Activated CD4-positive, alpha-beta memory T cell treated with anti-CD3 and anti-CD28 coated beads for 36 hours (primary cell): ENCODE measurements around the gene RNU1-2. TPM values are rescaled to one million over a fixed set of nuclear protein-coding genes. Genes with fewer than 3 reads are reported as not detected.
"Not testable (repeated sequence)": the region's sequence is repeated elsewhere in the genome, so short reads cannot be mapped to it uniquely, and the experiment has no call there.

Experiments
- CTCF ChIA-PET: fragments of 350-600 bp; sonication (Branson Sonifier 250); formaldehyde crosslinking; loops from one replicate; lab custom pipeline; 2021; ENCODE audit warnings: antibody characterized with exemption, inconsistent platforms; lab: Charles Lee
- POLR2A ChIA-PET: fragments of 350-600 bp; sonication (Branson Sonifier 250); formaldehyde crosslinking; loops from one replicate; lab custom pipeline; 2021; ENCODE audit warnings: antibody characterized with exemption; lab: Charles Lee
- DNase-seq: peaks from one replicate; pipeline ENCODE4 v3.0.0-alpha.2; 2020
- H3K27ac Mint-ChIP-seq: one replicate; pipeline ENCODE4 v1.8.0; 2021; ENCODE audit warnings: mixed read lengths
- H3K27me3 Mint-ChIP-seq: one replicate; pipeline ENCODE4 v1.8.0; 2021; ENCODE audit warnings: mixed read lengths
- H3K36me3 Mint-ChIP-seq: one replicate; pipeline ENCODE4 v1.8.0; 2021; ENCODE audit warnings: mixed read lengths
- H3K4me1 Mint-ChIP-seq: one replicate; pipeline ENCODE4 v1.8.0; 2021; ENCODE audit warnings: low read depth, mixed read lengths
- H3K4me3 Mint-ChIP-seq: one replicate; pipeline ENCODE4 v1.8.0; 2021; ENCODE audit warnings: mild to moderate bottlenecking, mixed read lengths
- H3K9me3 Mint-ChIP-seq: one replicate; pipeline ENCODE4 v1.8.0; 2021; ENCODE audit warnings: mixed read lengths
- intact Hi-C: fragments of 100-400 bp; cut with micrococcal nuclease; formaldehyde crosslinking; loops from one replicate; pipeline ENCODE4 v1.15.1; 2023
- total RNA-seq, 2 experiments: library from RNA; stranded (reverse); gene quantifications; one replicate each; pipeline ENCODE4 v1.2.3, GENCODE V29; 2021

RNU1-2 gene
- total RNA-seq, 2 experiments from 2014 or later = 1,390 to 1,409 TPM

- ChIA-PET POLR2A (interaction anchor here (0.5 to 3.2 kb wide), 19 partner anchors 8 to 1378 kb away, joined by 3 to 45 read pairs (median 4); partner anchors contain the start of genes CPLANE2, CROCC, DNAJC16 and RNU1-2), CTCF (interaction anchor here (1.8 to 2.1 kb wide), 2 partner anchors 56 to 284 kb away, joined by 3 to 7 read pairs; no protein-coding TSS in a partner anchor)
- Mint-ChIP-seq H3K27ac (no peak overlapping the region), H3K9me3 (no peaks in the 10 kb centered on the region), H3K4me3 (no peak overlapping the region), H3K36me3 (no peaks in the 10 kb centered on the region), H3K27me3 (no peaks in the 10 kb centered on the region), H3K4me1 (peaks cover 25% of the 10 kb centered on the region)
- DNase-seq = peak; percentile 100
- intact Hi-C loops = loop anchor here (1.0 to 10.0 kb wide), 7 partner anchors 8 to 1380 kb away; partner anchors contain the start of genes CASP9, DNAJC16, RCC2 and SDHB
Measured at GRCh38 chr1:16904560-16905109, 8.9 kb downstream of the RNU1-2 start.

DNA sequence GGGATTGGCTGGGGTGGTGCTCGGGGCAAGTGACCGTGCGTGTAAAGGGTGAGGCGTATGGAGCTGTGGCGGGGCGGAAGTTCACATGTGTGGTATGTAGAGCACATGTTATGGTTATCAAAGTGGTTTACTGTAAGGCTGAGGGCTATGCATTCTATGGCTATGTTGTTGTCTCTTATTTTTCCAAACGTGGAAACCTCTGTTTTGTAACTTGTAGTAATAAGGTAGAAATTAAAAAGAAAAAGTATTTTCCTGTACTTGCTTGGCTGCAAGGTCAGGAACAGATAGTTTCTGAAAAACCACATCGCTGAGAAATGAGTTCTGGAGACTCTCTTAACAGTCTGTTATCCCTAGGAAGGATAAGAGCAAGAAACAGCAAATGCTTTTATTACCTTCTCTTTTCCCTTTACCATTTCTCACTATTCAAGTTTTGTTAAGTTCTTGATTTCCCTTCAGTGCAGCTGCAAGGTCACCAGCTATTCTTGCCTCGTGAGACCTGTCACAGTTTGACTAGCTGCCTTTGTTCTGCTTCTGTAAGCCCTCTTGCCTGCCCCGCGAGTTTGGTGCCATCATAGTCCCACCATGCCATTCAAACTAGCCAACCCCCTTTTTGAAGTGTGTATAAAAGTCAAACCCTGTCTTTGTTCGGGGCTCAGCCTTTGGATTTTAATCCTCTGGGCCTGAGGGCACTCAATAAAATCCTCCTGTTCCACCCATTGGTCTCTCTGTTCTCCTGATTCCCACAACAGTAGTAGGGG lies 9.5 kb downstream of the RNU1-2 start:
- H3K4me3 Mint-ChIP-seq = no peak overlapping the region
- H3K36me3 Mint-ChIP-seq = no peaks in the 10 kb centered on the region
- ChIA-PET POLR2A (interaction anchor here (0.5 to 3.2 kb wide), 18 partner anchors 9 to 1379 kb away, joined by 3 to 45 read pairs (median 5); partner anchors contain the start of genes CPLANE2, CROCC, DNAJC16 and RNU1-2), CTCF (interaction anchor here (2.1 kb wide), 1 partner anchor 56 kb away, joined by 7 read pairs; no protein-coding TSS in a partner anchor)
- H3K27ac Mint-ChIP-seq = no peak overlapping the region
- intact Hi-C loops = loop anchor here (2.0 to 10.0 kb wide), 4 partner anchors 180 to 1380 kb away; partner anchors contain the start of genes CASP9, DNAJC16, RCC2 and SZRD1
- H3K9me3 Mint-ChIP-seq = no peaks in the 10 kb centered on the region
- DNase-seq = peak; percentile 58
- H3K27me3 Mint-ChIP-seq = no peaks in the 10 kb centered on the region
- H3K4me1 Mint-ChIP-seq = peaks cover 26% of the 10 kb centered on the region

- peak; percentile 60 for DNase-seq
- ChIA-PET CTCF (interaction anchor here (2.1 kb wide), 1 partner anchor 55 kb away, joined by 7 read pairs; no protein-coding TSS in a partner anchor), POLR2A (interaction anchor here (1.0 to 3.2 kb wide), 9 partner anchors 9 to 393 kb away, joined by 3 to 45 read pairs (median 8); partner anchors contain the start of genes RNU1-2 and SDHB)
- intact Hi-C loops = loop anchor here (2.0 to 10.0 kb wide), 4 partner anchors 181 to 1381 kb away; partner anchors contain the start of genes CASP9, DNAJC16, RCC2 and SZRD1
- Mint-ChIP-seq H3K9me3 (no peaks in the 10 kb centered on the region), H3K4me1 (peaks cover 20% of the 10 kb centered on the region), H3K27me3 (no peaks in the 10 kb centered on the region), H3K27ac (no peak overlapping the region), H3K36me3 (no peaks in the 10 kb centered on the region), H3K4me3 (no peak overlapping the region)
Measured at GRCh38 chr1:16905868-16906702, 10.3 kb downstream of the RNU1-2 start.

DNA sequence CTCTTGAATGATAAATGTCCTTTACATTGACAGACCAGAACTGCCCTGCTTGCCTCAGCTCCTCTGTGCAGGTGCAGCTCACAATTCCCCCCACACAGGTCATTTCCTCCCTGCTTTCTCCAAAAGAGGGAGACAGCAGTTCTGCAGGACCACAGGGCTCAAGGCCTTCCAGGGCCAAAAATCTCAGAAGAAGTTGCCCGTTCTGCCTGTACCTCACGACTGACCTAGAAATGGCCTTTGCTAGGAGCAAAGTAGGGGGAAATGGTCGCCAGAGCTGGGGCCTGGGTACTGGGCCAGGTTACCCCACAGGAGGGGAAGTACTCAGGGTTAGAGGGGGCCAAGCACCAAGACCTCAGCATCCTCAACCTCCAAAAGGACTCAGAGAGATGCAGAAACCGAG lies 11.1 kb downstream of the RNU1-2 start:
- peaks cover 16% of the 10 kb centered on the region for H3K4me1 Mint-ChIP-seq
- intact Hi-C loops = loop anchor here (10.0 kb wide), 3 partner anchors 182 to 1382 kb away; partner anchors contain the start of genes CASP9, DNAJC16 and SZRD1
- CTCF ChIA-PET = no interaction called here
- H3K27ac Mint-ChIP-seq = no peak overlapping the region
- no peak overlapping the region for H3K4me3 Mint-ChIP-seq
- DNase-seq = peak; percentile 7
- POLR2A ChIA-PET = no interaction called here
- no peaks in the 10 kb centered on the region for H3K36me3 Mint-ChIP-seq
- no peaks in the 10 kb centered on the region for H3K27me3 Mint-ChIP-seq
- H3K9me3 Mint-ChIP-seq = no peaks in the 10 kb centered on the region

- no peaks in the 10 kb centered on the region for H3K9me3 Mint-ChIP-seq
- no peak overlapping the region for H3K4me3 Mint-ChIP-seq
- POLR2A ChIA-PET = no interaction called here
- intact Hi-C loops = loop anchor here (10.0 kb wide), 3 partner anchors 183 to 1383 kb away; partner anchors contain the start of genes CASP9, DNAJC16 and SZRD1
- no peak overlapping the region for H3K27ac Mint-ChIP-seq
- no peaks in the 10 kb centered on the region for H3K36me3 Mint-ChIP-seq
- CTCF ChIA-PET = no interaction called here
- no peaks in the 10 kb centered on the region for H3K27me3 Mint-ChIP-seq
- H3K4me1 Mint-ChIP-seq = peaks cover 14% of the 10 kb centered on the region
- no peak for DNase-seq
Measured at GRCh38 chr1:16907870-16908758, 12.3 kb downstream of the RNU1-2 start.

DNA sequence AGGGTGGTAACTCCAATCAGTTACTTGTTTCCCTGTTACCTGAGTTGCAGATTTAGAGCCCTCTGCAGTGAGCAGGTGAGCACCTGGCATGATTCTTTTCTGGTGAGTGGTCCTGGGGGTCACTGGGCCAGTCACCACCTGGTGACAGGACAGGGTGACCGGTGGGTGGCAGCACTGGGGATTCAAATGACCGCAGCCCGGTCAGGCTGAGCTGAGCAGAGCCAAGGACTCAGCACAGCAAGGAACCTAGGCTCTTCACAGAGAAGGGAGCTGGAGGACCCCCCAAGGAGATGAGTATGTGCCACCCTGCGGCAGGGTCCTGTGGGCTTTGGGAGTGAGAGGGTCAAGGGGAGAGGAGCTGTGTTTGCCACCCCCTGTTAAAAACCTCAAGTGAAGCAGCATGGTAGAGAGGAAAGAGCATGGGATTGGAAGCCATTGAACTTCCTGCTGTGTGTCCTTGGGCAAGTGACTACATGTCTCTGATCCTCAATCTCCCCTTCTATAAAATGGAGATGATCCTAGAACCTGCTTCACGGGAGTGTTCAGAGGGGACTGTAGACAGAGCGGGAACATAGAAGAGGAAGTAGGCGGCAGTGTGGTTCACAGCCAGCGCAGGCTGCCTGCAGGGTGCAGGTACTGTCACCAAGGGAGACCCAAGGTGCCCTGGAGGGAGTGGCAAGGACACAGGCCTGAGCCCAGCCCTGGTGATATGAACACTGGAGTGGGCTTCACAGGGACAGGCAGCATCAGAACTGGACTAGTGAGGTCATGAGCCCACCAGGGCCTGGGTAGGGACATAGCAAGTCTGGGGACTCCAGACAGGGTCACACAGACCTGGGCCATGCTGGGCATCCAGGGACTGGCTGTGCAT lies 16.3 kb downstream of the RNU1-2 start:
- peaks cover 23% of the 10 kb centered on the region for H3K4me1 Mint-ChIP-seq
- DNase-seq, H3K27me3 Mint-ChIP-seq, H3K36me3 Mint-ChIP-seq, H3K27ac Mint-ChIP-seq, POLR2A ChIA-PET, H3K9me3 Mint-ChIP-seq, H3K4me3 Mint-ChIP-seq, intact Hi-C loops, CTCF ChIA-PET: not testable (repeated sequence)

- H3K27me3 Mint-ChIP-seq, POLR2A ChIA-PET, DNase-seq, H3K4me3 Mint-ChIP-seq, H3K9me3 Mint-ChIP-seq, H3K36me3 Mint-ChIP-seq, H3K27ac Mint-ChIP-seq: not testable (repeated sequence)
- intact Hi-C loops = loop anchor here (1.0 kb wide), 1 partner anchor 8 kb away; no protein-coding TSS in a partner anchor
- CTCF ChIA-PET = interaction anchor here (0.7 kb wide), 1 partner anchor 158 kb away, joined by 3 read pairs; no protein-coding TSS in a partner anchor
- peaks cover 23% of the 10 kb centered on the region for H3K4me1 Mint-ChIP-seq
Measured at GRCh38 chr1:16912742-16913141, 17.0 kb downstream of the RNU1-2 start.

DNA sequence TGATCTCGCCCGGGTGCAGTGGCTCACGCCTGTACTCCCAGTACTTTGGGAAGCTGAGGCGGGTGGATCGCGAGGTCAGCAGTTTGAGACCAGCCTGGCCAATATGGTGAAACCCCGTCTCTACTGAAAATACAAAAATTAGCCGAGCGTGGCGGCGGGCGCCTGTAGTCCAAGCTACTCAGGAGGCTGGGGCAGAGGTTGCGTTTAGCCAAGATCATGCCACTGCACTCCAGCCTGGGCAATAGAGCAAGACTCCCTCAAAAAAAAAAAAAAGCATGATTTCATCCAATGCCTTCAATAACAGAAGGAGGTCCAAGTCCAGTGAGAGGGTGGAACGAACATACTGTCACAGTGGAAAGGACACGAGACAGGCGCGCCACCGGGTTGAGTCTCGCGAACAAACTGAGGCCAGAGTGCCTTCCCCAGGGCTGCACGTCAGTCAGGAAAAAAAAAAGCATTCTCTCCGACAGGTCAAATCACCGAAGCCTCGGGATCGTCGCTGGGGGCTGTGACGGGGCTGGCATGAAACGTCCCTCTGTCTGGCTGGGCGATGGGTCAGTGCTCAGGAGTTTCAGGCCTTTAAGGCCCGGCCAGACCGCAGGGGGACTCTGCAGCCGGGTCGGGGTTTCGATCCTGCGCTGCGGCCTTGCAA lies 17.5 kb downstream of the RNU1-2 start:
- no peaks in the 10 kb centered on the region for H3K9me3 Mint-ChIP-seq
- H3K27ac Mint-ChIP-seq = no peak overlapping the region
- H3K36me3 Mint-ChIP-seq = no peaks in the 10 kb centered on the region
- no peak for DNase-seq
- peaks cover 23% of the 10 kb centered on the region for H3K4me1 Mint-ChIP-seq
- no peaks in the 10 kb centered on the region for H3K27me3 Mint-ChIP-seq
- H3K4me3 Mint-ChIP-seq = peak overlapping the region; percentile 71
- POLR2A ChIA-PET = no interaction called here
- CTCF ChIA-PET = interaction anchor here (0.7 kb wide), 1 partner anchor 159 kb away, joined by 3 read pairs; no protein-coding TSS in a partner anchor
- intact Hi-C loops = loop anchor here (1.0 kb wide), 1 partner anchor 9 kb away; no protein-coding TSS in a partner anchor

GRCh38 chr1:16913833-16914662 lies 18.3 kb downstream of the RNU1-2 start:
- no peaks in the 10 kb centered on the region for H3K36me3 Mint-ChIP-seq
- H3K27ac Mint-ChIP-seq = peak overlapping the region; percentile 82
- H3K27me3 Mint-ChIP-seq = no peaks in the 10 kb centered on the region
- ChIA-PET POLR2A (interaction anchor here (0.9 to 2.6 kb wide), 3 partner anchors 9 to 102 kb away, joined by 3 to 19 read pairs (median 3); no protein-coding TSS in a partner anchor), CTCF (interaction anchor here (0.6 kb wide), 1 partner anchor 10 kb away, joined by 4 read pairs; no protein-coding TSS in a partner anchor)
- H3K4me1 Mint-ChIP-seq = peaks cover 23% of the 10 kb centered on the region
- DNase-seq = peak; percentile 94
- intact Hi-C loops = loop anchor here (1.0 kb wide), 1 partner anchor 10 kb away; no protein-coding TSS in a partner anchor
- no peaks in the 10 kb centered on the region for H3K9me3 Mint-ChIP-seq
- peak overlapping the region; percentile 88 for H3K4me3 Mint-ChIP-seq
